ENCODE data around the gene WDR62.

Gene WDR62

DNA sequence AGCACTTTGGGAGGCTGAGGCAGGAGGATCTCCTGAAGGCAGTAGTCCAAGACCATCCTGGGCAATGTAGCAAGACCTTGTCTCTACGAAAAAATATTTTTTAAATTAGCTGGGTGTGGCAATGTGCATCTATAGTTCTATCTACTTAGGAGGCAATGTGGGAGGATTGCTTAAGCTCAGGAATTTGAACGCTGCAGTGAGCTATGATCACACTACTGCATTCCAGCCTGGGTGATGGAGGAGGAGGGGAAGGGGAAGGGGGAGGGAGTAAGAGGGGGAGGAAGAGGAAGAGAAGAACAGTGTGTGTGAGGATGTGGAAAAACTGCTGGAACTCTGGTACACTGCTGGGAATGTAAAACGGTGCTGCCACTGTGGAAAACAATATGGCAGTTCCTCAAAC, 12.9 kb upstream of the WDR62 start:
- no peak for DNase-seq (ENCODE audit: low read depth)
- TF ChIP-seq, protein P1, sequence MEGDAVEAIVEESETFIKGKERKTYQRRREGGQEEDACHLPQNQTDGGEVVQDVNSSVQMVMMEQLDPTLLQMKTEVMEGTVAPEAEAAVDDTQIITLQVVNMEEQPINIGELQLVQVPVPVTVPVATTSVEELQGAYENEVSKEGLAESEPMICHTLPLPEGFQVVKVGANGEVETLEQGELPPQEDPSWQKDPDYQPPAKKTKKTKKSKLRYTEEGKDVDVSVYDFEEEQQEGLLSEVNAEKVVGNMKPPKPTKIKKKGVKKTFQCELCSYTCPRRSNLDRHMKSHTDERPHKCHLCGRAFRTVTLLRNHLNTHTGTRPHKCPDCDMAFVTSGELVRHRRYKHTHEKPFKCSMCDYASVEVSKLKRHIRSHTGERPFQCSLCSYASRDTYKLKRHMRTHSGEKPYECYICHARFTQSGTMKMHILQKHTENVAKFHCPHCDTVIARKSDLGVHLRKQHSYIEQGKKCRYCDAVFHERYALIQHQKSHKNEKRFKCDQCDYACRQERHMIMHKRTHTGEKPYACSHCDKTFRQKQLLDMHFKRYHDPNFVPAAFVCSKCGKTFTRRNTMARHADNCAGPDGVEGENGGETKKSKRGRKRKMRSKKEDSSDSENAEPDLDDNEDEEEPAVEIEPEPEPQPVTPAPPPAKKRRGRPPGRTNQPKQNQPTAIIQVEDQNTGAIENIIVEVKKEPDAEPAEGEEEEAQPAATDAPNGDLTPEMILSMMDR (IDR thresholded peaks at IDR 0.05; ENCODE audit: control insufficient read depth, extremely low read depth, insufficient read depth), result no peak
- no peak overlapping the region for H3K4me3 ChIP-seq (ENCODE audit: low read depth, low read length)

GRCh38 chr19:36043952-36044351, 10.7 kb upstream of the WDR62 start:
- TF ChIP-seq, protein P1 (IDR thresholded peaks at IDR 0.05; ENCODE audit: control insufficient read depth, extremely low read depth, insufficient read depth), result no peak
- no peak overlapping the region for H3K4me3 ChIP-seq (ENCODE audit: low read depth, low read length)
- DNase-seq (ENCODE audit: low read depth), result no peak

DNA sequence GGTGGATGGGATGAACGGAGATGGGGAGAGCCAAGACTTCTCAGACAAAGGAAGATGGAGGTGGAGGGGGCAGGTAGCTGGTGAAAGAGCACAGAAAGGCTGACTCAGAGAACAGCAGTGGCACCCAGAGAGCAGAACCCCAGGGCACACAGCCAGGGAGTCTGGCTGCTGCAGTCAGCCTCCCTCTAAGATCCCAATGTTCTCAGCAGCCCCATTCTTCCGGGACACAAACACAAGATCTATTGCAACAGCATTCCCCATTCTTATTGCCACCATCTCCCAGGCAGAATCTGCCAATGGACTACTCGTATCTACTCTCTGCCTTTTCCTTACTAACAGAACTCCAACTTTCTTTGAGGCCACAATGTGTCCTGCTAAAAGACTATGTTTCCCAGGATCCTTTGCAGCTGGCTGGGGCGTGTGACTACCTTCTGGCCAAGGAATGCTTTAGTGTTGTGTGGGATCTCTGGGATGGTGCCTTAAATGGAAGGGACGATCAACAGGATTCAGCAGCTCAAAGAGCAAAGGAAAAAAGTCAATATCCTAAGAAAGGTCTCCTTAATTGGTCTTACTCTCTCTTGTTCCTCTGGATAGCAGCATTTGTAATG, 8.2 kb upstream of the WDR62 start:
- no peak for DNase-seq (ENCODE audit: low read depth)
- TF ChIP-seq, protein P1 (IDR thresholded peaks at IDR 0.05; ENCODE audit: control insufficient read depth, extremely low read depth, insufficient read depth), result no peak
- no peak overlapping the region for H3K4me3 ChIP-seq (ENCODE audit: low read depth, low read length)

DNA sequence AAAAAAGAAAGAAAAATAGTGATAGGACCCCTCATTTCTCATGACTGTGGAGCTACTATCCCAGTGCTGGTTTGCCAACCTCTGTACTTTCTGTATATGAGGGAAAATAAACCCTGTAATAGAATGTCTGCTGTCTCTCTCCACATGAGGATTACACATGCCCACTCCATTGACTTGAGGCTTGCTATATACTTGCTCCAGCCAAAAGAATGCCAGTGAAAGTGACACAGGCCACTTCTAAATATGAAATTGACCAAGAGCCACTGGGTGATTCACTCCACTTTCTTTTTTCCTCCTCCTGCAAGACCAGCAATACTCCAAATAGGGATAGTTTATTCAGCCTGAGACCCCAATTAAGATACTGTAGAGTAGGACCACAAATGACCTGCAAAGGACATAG, 6.9 kb upstream of the WDR62 start:
- TF ChIP-seq, protein P1 (IDR thresholded peaks at IDR 0.05; ENCODE audit: control insufficient read depth, extremely low read depth, insufficient read depth), result no peak
- no peak for DNase-seq (ENCODE audit: low read depth)
- H3K4me3 ChIP-seq (ENCODE audit: low read depth, low read length), result no peak overlapping the region

DNA sequence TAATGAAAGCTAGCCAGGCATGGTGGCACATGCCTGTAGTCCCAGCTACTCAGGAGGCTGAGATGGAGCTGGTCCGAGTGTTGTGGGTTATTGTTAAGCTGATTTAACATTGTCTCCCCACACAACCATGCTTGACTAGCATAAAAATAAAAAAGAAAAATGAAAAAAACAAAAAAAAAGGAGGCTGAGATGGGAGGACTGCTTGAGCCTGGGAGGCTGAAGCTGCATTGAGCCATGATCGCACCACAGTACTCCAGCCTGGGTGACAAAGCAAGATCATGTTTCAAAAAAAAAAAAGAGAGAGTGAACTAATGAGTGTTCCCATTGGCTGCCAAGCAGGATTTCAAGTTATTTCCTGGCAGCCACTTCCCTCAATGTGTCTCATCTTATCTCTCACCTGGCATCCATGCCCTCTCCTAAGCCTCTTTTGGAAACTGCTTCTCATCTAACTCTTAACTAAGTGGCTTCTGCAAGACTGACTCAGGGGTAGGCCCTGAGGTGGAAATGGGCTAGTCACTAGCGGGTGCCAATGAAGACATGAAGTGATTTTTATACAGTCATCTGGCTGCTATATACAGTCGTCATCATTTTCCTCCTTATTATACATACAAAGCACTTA, 5.5 kb upstream of the WDR62 start:
- TF ChIP-seq, protein P1 (IDR thresholded peaks at IDR 0.05; ENCODE audit: control insufficient read depth, extremely low read depth, insufficient read depth), result no peak
- no peak for DNase-seq (ENCODE audit: low read depth)
- H3K4me3 ChIP-seq (ENCODE audit: low read depth, low read length), result no peak overlapping the region

DNA sequence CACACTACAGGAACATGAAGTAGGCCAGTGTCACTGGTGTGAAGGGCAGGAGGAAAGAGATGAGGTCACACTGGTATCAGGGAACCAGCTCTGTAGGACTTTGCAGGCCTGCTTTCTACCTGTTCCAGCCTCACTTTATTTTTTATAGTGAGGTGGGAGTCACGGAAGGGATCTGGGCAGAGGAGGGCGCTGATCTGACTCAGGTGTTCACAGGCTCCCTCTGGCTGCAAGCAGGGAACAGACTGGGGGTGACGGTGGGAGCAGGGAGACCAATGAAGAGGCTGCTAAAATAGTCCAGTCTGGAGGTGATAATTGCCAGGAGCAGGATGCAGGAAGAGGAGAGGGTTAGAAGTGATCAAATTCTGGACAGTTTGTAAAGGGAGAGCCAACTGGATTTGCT, 3.5 kb upstream of the WDR62 start:
- DNase-seq (ENCODE audit: low read depth), result no peak
- no peak overlapping the region for H3K4me3 ChIP-seq (ENCODE audit: low read depth, low read length)

More for the DNA sequence above, 3.5 kb upstream of the WDR62 start:
- TF ChIP-seq, protein P1 (IDR thresholded peaks at IDR 0.05; ENCODE audit: control insufficient read depth, extremely low read depth, insufficient read depth), result no peak

Measured in LNCaP clone FGC (cell line).